ENCODE results near the gene TMEM79. TPM values are rescaled to one million over a fixed set of nuclear protein-coding genes. Genes with fewer than 3 reads are reported as not detected.

TMEM79 gene
- total RNA-seq, 1 experiment from 2014 or later = 5.5 TPM

GRCh38 chr1:156238248-156238647 is 45.9 kb upstream of the TMEM79 start:
- no peaks in the 10 kb centered on the region for H3K27me3 ChIP-seq (ENCODE audit: control insufficient read depth, insufficient read depth, low read length)
- no peak for ATAC-seq
- no peaks in the 10 kb centered on the region for H3K36me3 ChIP-seq (ENCODE audit: control insufficient read depth, insufficient read depth, low read length)
- no peak for TF ChIP-seq TCF7L2 (IDR thresholded peaks at IDR 0.05; ENCODE audit: low read depth, low read length)
- no peak for TF ChIP-seq REST (IDR thresholded peaks at IDR 0.05; ENCODE audit: insufficient read depth in 1 of 2, low read depth in 2 of 2, low read length in 1 of 2)
- TF ChIP-seq CTCF (IDR thresholded peaks at IDR 0.05) = no peak
- no peak for TF ChIP-seq SIN3A (IDR thresholded peaks at IDR 0.05; ENCODE audit: borderline replicate concordance, insufficient read depth, low read depth, low read length)
- in situ Hi-C loops (cut with HindIII; ENCODE audit: low pct_unique_long_range_greater_than_20kb, low sequenced_read_pairs) (no loop called here), intact Hi-C loops (cut with micrococcal nuclease; ENCODE audit: unreplicated experiment) (no loop called here)
- no peak for DNase-seq (ENCODE audit: low read depth, low spot score)
- ChIA-PET POLR2A (no interaction called here), CTCF (no interaction called here)
- no peaks in the 10 kb centered on the region for H3K9me3 ChIP-seq (ENCODE audit: control insufficient read depth, insufficient read depth, low read depth, low read length)
- H3K27ac ChIP-seq (ENCODE audit: low read length) = no peak overlapping the region
- no peak overlapping the region for H3K4me3 ChIP-seq (ENCODE audit: low read depth in 2 of 2, low read length in 2 of 2)
- H3K4me1 ChIP-seq (ENCODE audit: control insufficient read depth, insufficient read depth, low read length) = no peaks in the 10 kb centered on the region
- BruUV-seq (replicated peaks) = no TSS peak

- ChIA-PET CTCF (no interaction called here), POLR2A (no interaction called here)
- in situ Hi-C loops (cut with HindIII; ENCODE audit: low pct_unique_long_range_greater_than_20kb, low sequenced_read_pairs) (no loop called here), intact Hi-C loops (cut with micrococcal nuclease; ENCODE audit: unreplicated experiment) (no loop called here)
- DNase-seq (ENCODE audit: low read depth, low spot score) (no peak), ATAC-seq (no peak)
- Histone ChIP-seq H3K9me3 (ENCODE audit: control insufficient read depth, insufficient read depth, low read depth, low read length) (no peaks in the 10 kb centered on the region), H3K27me3 (ENCODE audit: control insufficient read depth, insufficient read depth, low read length) (no peaks in the 10 kb centered on the region), H3K36me3 (ENCODE audit: control insufficient read depth, insufficient read depth, low read length) (no peaks in the 10 kb centered on the region), H3K27ac (ENCODE audit: low read length) (no peak overlapping the region), H3K4me3 (ENCODE audit: low read depth in 2 of 2, low read length in 2 of 2) (no peak overlapping the region), H3K4me1 (ENCODE audit: control insufficient read depth, insufficient read depth, low read length) (peaks cover 2% of the 10 kb centered on the region)
- no peak for TF ChIP-seq CTCF (IDR thresholded peaks at IDR 0.05)
- no peak for TF ChIP-seq REST (IDR thresholded peaks at IDR 0.05; ENCODE audit: insufficient read depth in 1 of 2, low read depth in 2 of 2, low read length in 1 of 2)
- TF ChIP-seq POLR2AphosphoS5 (IDR thresholded peaks at IDR 0.05; ENCODE audit: low read depth, low read length) = no peak
- no peak for TF ChIP-seq TCF7L2 (IDR thresholded peaks at IDR 0.05; ENCODE audit: low read depth, low read length)
- BruUV-seq (replicated peaks) = no TSS peak
Measured at GRCh38 chr1:156241311-156241811, 42.8 kb upstream of the TMEM79 start.

Measured in Panc1 (cell line).